GM20000 (cell line): ENCODE results near the gene HIVEP2.

Experiments used
- DNase-seq: peaks from one replicate; pipeline ENCODE4 v3.0.0; 2012; ENCODE audit warnings: low spot score
- CTCF ChIP-seq: IDR thresholded peaks from 2 replicates; pipeline ENCODE4 v1.5.1; 2012; ENCODE audit warnings: mild to moderate bottlenecking, control low read depth; ENCODE audit errors: extremely low read depth, missing control alignments

HIVEP2 gene

DNA sequence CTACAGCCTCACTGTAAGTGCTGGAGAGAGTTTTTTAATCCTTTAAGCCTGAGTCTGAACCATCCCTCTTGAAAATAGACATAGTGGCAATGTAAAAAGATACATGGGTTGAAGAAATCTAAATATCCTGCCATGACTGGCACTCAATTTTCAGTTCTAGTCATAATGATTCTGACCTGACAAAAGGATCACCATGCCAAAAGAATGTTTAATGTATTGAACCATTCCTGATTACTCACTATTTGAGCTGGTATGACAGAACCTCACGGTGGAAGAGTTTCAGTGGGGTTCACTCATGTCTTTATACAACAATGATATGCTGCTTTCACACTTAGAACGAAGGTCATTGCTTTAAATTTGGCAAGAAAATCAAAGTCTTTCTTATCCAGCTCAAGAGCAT, 93.4 kb downstream of the HIVEP2 start:
- TF ChIP-seq CTCF = no peak
- no peak for DNase-seq

GRCh38 chr6:142850679-142851423, 94.1 kb downstream of the HIVEP2 start:
- TF ChIP-seq CTCF = no peak
- no peak for DNase-seq

GRCh38 chr6:142848976-142849375, 96.0 kb downstream of the HIVEP2 start:
- no peak for TF ChIP-seq CTCF
- no peak for DNase-seq

- no peak for TF ChIP-seq CTCF
These were observed 96.8 kb downstream of the HIVEP2 start for GRCh38 chr6:142848156-142848555.

GRCh38 chr6:142846883-142847287, 98.1 kb downstream of the HIVEP2 start:
- no peak for TF ChIP-seq CTCF
- DNase-seq = no peak

More at GRCh38 chr6:142848156-142848555, 96.8 kb downstream of the HIVEP2 start:
- no peak for DNase-seq

DNA sequence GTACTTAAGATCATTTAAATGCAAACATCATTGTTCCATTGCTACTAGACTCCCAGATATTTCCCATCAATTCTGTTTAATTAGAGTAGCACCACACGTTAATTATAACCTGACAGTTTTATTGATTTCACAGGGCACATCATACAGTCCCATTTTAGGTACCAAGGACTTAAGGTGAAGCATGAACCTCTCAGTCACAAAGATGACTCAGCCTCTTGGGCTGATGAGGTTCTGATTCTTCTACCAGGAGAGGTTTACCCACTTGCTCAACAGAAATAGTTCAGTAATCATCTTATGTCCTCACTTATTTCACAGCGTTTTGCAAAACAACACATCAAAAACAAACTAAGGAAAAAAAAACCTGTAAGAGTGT, 98.5 kb downstream of the HIVEP2 start:
- no peak for DNase-seq
- TF ChIP-seq CTCF = no peak

DNA sequence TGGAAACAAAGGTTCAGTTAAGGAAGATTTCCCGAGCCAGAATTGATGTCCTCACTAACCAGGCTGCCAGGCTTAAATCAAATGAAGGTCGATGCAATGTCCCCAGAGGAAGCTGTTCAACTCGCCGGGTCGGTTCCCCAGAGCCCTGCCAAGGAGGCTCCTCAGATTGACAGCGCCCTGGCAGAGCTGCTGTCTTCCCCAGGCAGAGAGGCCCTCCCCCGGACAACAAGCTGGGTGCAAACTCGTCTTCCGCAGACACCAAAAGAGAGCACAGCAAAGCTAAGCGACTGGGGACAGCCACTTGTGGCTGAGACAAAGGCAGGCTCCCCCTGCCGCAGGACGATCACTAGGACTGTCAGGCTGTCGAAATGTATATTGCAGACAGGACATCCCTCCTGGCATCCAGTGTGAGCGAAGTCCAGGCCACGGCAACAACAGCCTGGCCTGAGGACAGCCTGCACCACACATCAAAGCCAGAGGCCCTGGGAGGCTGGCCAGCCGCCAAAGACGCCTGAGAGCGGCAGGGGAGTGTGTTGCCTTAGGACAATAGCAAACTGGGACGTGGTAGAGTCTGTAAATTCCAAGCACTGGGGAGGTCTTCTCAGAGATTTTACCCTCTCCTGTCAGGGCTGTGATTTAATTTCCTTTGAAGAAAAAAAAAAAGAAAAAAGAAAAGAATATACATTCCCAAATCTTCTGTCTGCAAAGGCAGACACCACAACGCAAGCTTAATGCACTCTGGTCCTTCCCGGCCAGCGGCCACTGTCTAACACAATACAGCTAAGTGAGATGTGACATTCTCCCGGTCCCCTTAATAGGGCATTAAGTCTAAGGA, 99.1 kb downstream of the HIVEP2 start:
- no peak for DNase-seq
- no peak for TF ChIP-seq CTCF
